NT2/D1 (cell line): ENCODE measurements around the gene TOR2A.

ENCODE experiments used
- DNase-seq: peaks from one replicate; pipeline ENCODE4 v3.0.0-alpha.2; 2011; ENCODE audit warnings: low read depth, low spot score
- H3K27me3 ChIP-seq: 2 replicates; pipeline ENCODE4 v1.6.0; 2011; ENCODE audit warnings: mild to moderate bottlenecking; ENCODE audit not compliant: insufficient read length, insufficient read depth
- H3K36me3 ChIP-seq: 2 replicates; pipeline ENCODE4 v1.6.1; 2011; ENCODE audit warnings: mild to moderate bottlenecking, low read length, mixed read lengths; ENCODE audit not compliant: insufficient read depth, insufficient read length
- H3K4me1 ChIP-seq: 2 replicates; pipeline ENCODE4 v1.5.1; 2011; ENCODE audit not compliant: insufficient read depth, insufficient read length
- H3K4me3 ChIP-seq: 2 replicates; pipeline ENCODE4 v1.5.1; 2011; ENCODE audit warnings: low read depth; ENCODE audit not compliant: insufficient read length
- H3K9ac ChIP-seq: 2 replicates; pipeline ENCODE4 v1.6.0; 2011; ENCODE audit warnings: low read depth; ENCODE audit not compliant: insufficient read length
- H3K9me3 ChIP-seq: 2 replicates; pipeline ENCODE4 v1.5.1; 2011; ENCODE audit warnings: mild to moderate bottlenecking, low read length; ENCODE audit not compliant: insufficient read depth
- SUZ12 ChIP-seq: IDR thresholded peaks from 2 replicates; pipeline ENCODE4 v1.6.1; 2011; ENCODE audit not compliant: insufficient read length, insufficient read depth; ENCODE audit errors: extremely low read depth
- YY1 ChIP-seq: IDR thresholded peaks from 2 replicates; pipeline ENCODE4 v1.6.1; 2011; ENCODE audit not compliant: insufficient read length, insufficient read depth
- ZNF274 ChIP-seq: IDR thresholded peaks from 2 replicates; pipeline ENCODE4 v1.6.1; 2011; ENCODE audit warnings: mild to moderate bottlenecking, low read depth, low read length

TOR2A gene

GRCh38 chr9:127771570-127772189, 36.6 kb upstream of the TOR2A start:
- no peak for DNase-seq
- Histone ChIP-seq H3K4me1 (peaks cover 36% of the 10 kb centered on the region), H3K9ac (peak overlapping the region; percentile 39), H3K9me3 (no peaks in the 10 kb centered on the region), H3K27me3 (no peaks in the 10 kb centered on the region), H3K36me3 (peaks cover 3% of the 10 kb centered on the region), H3K4me3 (peak overlapping the region; percentile 18)
- TF ChIP-seq YY1 (no peak), ZNF274 (no peak), SUZ12 (no peak)

GRCh38 chr9:127770905-127771569, 35.9 kb upstream of the TOR2A start:
- DNase-seq: peak; percentile 98
- H3K4me1 ChIP-seq: peaks cover 33% of the 10 kb centered on the region
- H3K9me3 ChIP-seq: no peaks in the 10 kb centered on the region
- peak overlapping the region; percentile 56 for H3K4me3 ChIP-seq
- TF ChIP-seq YY1: no peak
- TF ChIP-seq ZNF274: no peak
- no peak for TF ChIP-seq SUZ12
- H3K27me3 ChIP-seq: no peaks in the 10 kb centered on the region
- H3K9ac ChIP-seq: peak overlapping the region; percentile 68
- peaks cover 3% of the 10 kb centered on the region for H3K36me3 ChIP-seq

DNA sequence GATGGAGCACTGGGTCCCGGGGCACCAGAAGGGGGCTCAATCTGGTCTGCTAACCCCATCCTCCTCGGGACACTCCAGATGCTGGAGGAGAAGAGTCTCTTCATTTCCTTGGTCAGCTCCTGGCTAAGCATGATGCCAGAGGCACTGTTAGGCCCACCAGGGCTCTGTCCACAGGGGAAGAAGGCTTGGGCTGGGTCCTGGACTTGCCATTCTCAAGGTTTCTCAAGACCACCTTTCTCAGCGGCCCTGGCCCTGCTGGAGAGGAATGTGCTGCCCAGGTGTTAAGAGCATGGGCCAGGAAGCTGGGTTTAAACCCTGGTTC, 35.5 kb upstream of the TOR2A start:
- peaks cover 3% of the 10 kb centered on the region for H3K36me3 ChIP-seq
- no peaks in the 10 kb centered on the region for H3K27me3 ChIP-seq
- peak overlapping the region; percentile 68 for H3K9ac ChIP-seq
- no peak for DNase-seq
- H3K9me3 ChIP-seq: no peaks in the 10 kb centered on the region
- peak overlapping the region; percentile 56 for H3K4me3 ChIP-seq
- TF ChIP-seq SUZ12: no peak
- peaks cover 33% of the 10 kb centered on the region for H3K4me1 ChIP-seq

DNA sequence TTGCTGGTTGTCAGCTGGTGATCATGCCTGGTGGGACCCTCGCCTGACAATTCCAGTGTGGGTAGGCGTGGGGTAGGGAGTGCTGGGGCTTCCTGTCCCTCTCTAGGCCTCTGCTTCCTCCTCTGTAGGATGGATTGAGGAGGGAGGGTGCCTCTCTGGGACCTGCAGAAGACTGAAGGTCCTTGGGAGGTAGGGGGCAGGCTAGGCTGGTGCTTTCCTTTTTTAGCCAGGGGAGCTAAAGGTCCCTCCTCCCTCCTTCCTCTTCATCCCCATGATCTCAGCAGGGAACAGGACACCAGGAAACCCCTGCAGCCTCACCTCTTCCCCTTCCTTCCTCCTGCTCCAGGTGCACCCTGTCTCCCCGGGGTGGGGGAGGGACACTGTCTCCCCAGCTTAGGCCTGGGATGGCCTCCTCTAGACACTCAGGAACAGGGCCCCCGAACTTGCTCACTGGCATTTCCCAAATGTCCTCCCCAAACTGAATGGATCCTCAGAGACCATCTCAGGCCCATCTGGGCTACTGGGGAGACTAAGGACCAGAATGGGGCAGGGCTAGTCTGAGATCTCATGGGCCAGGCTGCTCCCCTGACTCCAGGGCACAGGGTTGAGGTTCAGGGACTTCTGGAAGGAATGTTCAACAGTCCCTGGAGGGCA, 35.0 kb upstream of the TOR2A start:
- peak overlapping the region; percentile 56 for H3K4me3 ChIP-seq
- DNase-seq: no peak

GRCh38 chr9:127769101-127769500, 34.0 kb upstream of the TOR2A start:
- peaks cover 34% of the 10 kb centered on the region for H3K4me1 ChIP-seq
- no peaks in the 10 kb centered on the region for H3K9me3 ChIP-seq
- no peak overlapping the region for H3K9ac ChIP-seq
- peaks cover 3% of the 10 kb centered on the region for H3K36me3 ChIP-seq
- no peak for DNase-seq
- H3K4me3 ChIP-seq: no peak overlapping the region
- no peak for TF ChIP-seq SUZ12
- no peak for TF ChIP-seq ZNF274
- TF ChIP-seq YY1: no peak
- H3K27me3 ChIP-seq: no peaks in the 10 kb centered on the region

More for the DNA sequence above, 35.0 kb upstream of the TOR2A start:
- Histone ChIP-seq H3K36me3 (peaks cover 3% of the 10 kb centered on the region), H3K27me3 (no peaks in the 10 kb centered on the region), H3K9ac (peak overlapping the region; percentile 68), H3K4me1 (peaks cover 33% of the 10 kb centered on the region), H3K9me3 (no peaks in the 10 kb centered on the region)
- TF ChIP-seq ZNF274 (no peak), YY1 (no peak), SUZ12 (no peak)

DNA sequence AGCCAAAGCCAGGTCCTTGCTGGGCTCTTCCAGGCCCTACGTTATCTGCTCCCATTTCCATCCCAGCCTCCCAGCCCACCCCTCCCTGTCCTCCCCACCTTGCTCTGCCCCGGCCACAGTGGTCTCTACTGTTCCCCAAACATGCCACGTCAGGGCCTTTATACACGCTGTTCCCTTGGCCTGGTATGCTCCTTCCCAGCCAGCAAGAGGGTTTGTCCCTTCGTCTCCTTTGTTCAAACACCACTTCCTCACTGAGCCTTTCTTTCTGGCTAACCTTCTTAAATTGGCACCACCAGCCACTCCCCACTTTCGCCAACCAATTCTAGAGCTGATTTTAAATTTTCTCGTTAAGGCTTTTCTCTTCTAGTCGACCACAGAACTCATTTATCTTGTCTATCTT, 33.6 kb upstream of the TOR2A start:
- Histone ChIP-seq H3K36me3 (peaks cover 3% of the 10 kb centered on the region), H3K9me3 (no peaks in the 10 kb centered on the region), H3K4me1 (peaks cover 30% of the 10 kb centered on the region), H3K27me3 (no peaks in the 10 kb centered on the region), H3K9ac (peak overlapping the region; percentile 50), H3K4me3 (no peak overlapping the region)
- TF ChIP-seq SUZ12 (no peak), ZNF274 (no peak), YY1 (no peak)
- DNase-seq: no peak

- Histone ChIP-seq H3K27me3 (no peaks in the 10 kb centered on the region), H3K4me1 (peaks cover 28% of the 10 kb centered on the region), H3K9ac (peak overlapping the region; percentile 50), H3K9me3 (no peaks in the 10 kb centered on the region), H3K36me3 (peaks cover 3% of the 10 kb centered on the region), H3K4me3 (no peak overlapping the region)
- no peak for DNase-seq
- TF ChIP-seq SUZ12: no peak
- no peak for TF ChIP-seq ZNF274
- no peak for TF ChIP-seq YY1
These were observed 32.8 kb upstream of the TOR2A start for GRCh38 chr9:127767909-127768331.
